Amniotic epithelial cell (primary cell): Measurements from ENCODE around the gene ORAI3.
A peak's percentile ranks its signal among the peaks of the same experiment; 100 is the strongest.

ENCODE experiments used
- DNase-seq: peaks from one replicate; pipeline ENCODE4 v3.0.0-alpha.2; 2010; ENCODE audit warnings: low read depth

Gene ORAI3

GRCh38 chr16:30971298-30971697, 22.4 kb downstream of the ORAI3 start:
- DNase-seq: no peak

GRCh38 chr16:30972872-30973271, 24.0 kb downstream of the ORAI3 start:
- DNase-seq: peak; percentile 22

DNA sequence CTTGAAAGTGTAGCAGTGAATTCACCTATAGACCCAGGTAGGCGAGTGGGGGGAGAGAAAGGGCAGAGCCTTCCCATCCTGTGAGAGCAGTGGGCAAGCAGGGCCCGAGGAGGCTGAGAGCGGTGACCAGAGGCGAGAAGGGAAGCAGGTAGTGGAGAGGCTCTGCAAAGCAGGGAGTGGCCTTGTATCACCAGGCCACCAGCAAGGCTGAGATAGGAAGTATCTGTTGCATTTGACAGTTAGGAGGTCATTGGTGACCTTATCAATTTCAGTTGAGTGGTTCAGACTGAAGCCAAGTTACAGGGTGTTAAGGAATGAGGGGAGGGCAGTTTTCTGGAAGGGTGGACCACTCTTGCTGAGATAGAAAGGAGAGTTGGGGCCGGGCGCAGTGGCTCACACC, 25.5 kb downstream of the ORAI3 start:
- DNase-seq: no peak

DNA sequence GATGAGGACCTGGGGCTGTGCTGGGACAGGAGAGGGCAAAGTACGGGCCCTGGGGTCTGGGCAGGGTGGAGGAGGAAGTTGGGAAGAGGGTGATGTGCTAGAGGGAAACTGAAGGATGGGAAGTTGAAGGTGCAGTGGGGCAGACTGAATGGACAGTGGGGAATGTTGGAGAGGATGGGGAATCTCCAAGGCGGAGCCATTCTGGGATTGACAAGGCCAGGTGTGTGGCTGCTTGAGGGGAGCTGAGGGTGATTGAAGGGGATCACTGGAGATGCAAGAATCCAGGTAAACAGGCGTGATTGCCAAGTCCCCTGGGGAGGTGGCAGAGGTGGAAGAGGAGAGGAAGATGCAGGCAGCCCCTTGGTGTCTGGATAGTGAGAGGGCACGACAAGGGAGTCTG, 27.6 kb downstream of the ORAI3 start:
- DNase-seq: no peak

DNA sequence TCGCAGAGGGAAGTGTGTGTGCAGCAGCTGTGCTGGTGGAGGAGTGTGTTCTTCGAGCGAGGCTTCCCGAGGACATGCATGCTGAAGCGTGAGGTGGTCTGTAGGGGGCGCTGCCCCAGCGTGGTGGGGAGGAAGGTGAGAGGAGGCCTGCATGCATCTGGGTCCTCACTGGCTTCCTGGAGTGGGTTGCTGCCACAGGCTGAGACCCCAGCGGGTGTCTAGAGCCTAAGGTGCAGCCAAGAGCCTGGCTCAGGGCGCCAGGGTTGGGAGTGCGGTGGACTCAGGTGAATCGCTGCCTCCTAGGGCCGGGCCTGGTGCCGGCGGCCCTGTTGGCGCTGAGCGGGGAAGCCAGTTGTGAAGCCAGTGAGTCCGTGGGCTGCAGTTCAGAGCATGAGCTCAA, 28.6 kb downstream of the ORAI3 start:
- no peak for DNase-seq

- DNase-seq: no peak
These were observed 30.5 kb downstream of the ORAI3 start for GRCh38 chr16:30979170-30980022.

DNA sequence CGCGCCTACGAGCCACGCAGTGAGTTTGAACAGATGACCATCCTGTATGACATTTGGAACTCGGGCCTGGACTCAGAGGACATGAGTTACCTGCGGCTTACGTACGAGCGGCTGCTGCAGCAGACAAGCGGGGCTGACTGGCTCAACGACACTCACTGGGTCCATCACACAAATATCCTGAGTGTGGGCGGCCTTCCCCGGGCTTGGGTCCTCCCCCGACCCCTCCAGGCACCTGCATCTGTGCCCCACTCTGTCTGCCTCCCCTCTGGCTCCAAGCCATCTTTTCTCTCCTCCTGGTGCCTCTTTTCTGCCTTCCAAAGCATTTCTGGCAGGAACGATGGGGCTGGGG, 31.1 kb downstream of the ORAI3 start:
- DNase-seq: no peak

DNA sequence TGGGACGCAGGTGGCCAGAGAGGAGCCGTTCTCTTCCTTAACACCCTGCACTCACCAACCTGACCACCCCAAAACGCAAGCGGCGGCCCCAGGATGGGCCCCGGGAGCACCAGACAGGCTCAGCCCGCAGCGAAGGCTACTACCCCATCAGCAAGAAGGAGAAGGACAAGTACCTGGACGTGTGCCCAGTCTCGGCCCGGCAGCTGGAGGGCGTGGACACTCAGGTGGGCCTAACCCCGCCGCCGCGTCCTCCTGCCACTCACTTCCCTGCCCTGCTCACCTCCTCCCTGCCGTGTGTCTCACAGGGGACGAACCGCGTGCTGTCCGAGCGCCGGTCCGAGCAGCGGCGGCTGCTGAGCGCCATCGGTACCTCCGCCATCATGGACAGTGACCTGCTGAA, 31.6 kb downstream of the ORAI3 start:
- no peak for DNase-seq

DNA sequence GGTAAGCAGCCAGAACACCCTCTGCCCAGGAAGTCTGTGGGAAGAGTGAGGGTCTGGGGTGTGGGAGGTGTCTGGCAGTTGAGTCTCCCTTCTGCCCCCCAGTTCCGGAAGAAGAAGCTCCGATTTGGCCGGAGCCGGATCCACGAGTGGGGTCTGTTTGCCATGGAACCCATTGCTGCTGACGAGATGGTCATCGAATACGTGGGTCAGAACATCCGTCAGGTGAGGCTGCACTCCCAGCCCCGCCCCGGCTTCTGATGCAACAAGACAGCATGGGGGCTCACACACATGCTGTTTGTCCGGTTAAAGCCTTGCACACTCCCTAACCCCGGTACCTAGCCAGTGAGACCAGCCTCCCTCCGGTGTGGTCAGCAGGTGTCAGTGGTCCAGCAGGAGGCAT, 32.1 kb downstream of the ORAI3 start:
- DNase-seq: no peak

DNA sequence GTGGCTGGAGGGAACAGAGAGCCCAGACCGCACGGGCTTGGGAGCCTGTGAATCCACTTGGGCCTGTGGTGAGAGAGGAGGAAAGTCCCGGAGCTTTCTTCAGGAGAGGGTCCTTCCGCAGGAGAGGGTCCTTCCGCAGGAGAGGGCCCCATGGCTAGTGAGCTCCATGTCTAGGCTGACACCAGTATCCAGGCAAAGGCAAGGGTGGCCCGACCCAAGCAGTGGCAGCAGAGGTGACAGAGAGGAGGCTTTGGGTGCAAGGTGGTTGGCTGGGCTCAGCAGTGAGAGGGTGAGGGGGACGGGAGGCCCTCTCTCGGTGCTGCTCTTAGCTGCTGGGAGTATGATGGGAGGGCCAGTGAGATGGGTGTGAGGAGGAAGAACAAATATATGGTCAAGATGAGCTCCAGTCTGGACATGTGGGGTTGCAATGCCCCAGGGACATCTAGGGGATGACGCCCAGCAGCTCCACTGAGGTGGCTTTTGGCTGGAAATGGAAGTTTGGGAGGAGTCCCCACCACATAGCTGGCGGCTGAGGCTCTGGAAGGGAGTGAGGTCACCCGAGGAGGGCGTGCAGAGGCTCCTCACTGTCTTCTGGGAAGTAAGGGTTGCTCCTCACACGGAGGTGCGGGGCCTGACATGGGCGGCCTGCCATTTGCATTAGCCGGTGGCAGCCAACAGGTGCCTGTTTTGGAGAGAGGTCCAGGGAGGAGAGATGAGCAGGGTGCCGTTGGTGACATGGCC, 33.9 kb downstream of the ORAI3 start:
- DNase-seq: no peak

DNA sequence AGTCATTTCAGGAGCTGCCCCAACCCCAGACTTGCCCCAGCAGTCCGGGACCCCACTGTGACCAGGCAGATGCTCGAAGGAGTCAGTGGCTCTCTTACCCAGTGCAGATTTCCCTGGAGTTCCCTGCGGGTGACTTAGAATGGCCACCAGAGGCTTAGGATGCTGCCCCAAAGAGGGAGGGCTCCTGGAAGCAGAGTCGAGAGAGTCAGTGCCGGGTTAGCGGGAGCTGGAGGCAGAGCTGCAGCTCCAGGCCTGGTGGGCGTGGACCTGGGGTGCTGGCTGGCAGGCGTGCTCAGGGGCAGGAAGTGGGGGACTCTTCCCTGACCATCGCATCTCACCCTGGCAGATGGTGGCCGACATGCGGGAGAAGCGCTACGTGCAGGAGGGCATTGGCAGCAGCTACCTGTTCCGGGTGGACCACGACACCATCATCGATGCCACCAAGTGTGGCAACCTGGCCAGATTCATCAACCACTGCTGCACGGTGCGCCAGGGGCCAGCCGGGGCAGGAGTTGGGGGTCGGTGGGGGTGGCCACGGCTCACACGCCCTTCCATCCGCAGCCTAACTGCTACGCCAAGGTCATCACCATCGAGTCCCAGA, 34.5 kb downstream of the ORAI3 start:
- no peak for DNase-seq

DNA sequence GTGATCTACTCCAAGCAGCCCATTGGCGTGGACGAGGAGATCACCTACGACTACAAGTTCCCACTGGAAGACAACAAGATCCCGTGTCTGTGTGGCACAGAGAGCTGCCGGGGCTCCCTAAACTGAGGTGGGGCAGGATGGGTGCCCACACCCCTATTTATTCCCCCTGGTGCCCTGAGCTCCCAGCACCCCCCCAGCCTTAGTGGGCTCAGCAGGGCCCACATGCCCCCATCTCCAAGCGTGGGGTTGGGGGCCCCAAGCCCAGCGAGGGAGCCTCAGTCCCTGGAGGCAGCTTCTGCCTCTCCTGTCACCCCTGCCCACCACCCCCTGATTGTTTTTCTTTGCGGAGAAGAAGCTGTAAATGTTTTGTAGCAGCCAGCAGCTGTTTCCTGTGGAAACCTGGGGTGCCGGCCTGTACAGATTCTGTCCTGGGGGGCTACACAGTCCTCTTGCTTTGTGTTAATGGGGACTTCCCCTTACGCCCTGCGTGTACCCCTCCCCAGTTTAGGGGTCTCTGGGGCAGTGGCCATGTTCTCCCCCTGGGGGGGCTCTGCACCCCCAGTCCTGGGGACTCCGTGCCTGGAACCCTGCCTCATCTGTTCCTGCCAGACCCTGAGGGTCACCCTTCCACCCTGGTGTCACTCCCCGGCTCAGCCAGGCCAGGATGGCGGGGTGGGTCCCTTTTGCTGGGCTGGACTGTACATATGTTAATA, 35.2 kb downstream of the ORAI3 start:
- DNase-seq: no peak

- peak; percentile 58 for DNase-seq
These were observed 36.0 kb downstream of the ORAI3 start, which contains the start of gene HSD3B7 for GRCh38 chr16:30984669-30985400. Gene HSD3B7, plus strand, starts transcription at chr16:30985207. Its CDS starts 452 bp downstream, at chr16:30985659.

GRCh38 chr16:30985401-30986128, 36.7 kb downstream of the ORAI3 start:
- DNase-seq: peak; percentile 33

- no peak for DNase-seq
These were observed 37.5 kb downstream of the ORAI3 start for GRCh38 chr16:30986129-30986991.

DNA sequence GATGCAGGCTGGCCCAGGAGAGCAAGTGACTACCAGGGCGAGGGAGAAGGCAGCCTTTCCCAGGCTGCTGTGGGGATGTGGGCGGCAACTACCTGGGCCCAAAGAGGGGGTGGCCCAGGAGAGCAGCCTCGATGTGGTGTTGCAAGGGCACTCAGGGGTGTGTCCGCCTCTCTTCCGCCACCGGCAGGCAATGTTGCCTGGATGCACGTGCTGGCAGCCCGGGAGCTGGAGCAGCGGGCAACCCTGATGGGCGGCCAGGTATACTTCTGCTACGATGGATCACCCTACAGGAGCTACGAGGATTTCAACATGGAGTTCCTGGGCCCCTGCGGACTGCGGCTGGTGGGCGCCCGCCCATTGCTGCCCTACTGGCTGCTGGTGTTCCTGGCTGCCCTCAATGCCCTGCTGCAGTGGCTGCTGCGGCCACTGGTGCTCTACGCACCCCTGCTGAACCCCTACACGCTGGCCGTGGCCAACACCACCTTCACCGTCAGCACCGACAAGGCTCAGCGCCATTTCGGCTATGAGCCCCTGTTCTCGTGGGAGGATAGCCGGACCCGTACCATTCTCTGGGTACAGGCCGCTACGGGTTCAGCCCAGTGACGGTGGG, 38.8 kb downstream of the ORAI3 start:
- DNase-seq: no peak

GRCh38 chr16:30989469-30990047, 40.7 kb downstream of the ORAI3 start:
- no peak for DNase-seq

- no peak for DNase-seq
These were observed 41.2 kb downstream of the ORAI3 start for GRCh38 chr16:30990105-30990504.

GRCh38 chr16:30991052-30991451, 42.2 kb downstream of the ORAI3 start:
- DNase-seq: no peak
